ENCODE data around the gene CRYBG1.

DNA sequence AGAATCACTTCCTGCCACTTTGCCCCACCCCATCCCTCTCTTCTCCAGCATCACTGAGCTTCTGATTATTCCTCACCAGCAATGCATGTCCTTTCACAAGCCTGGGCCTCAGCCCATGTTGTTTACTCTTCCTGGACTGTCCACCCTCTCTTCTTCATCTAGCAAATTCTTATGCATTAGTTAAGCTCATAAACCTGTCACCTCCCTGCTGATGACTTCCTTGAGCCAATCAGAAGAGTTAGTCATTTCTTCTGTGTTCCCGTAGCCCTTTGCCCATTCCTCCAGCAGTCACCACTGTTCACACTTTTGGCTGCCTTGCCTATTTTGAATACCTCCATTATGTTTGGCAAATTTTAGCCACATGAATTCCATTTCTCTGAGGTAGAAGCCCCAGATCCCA, 4.1 kb upstream of the CRYBG1 start:
- TF ChIP-seq POLR2A (IDR thresholded peaks at IDR 0.05; ENCODE audit: low read length) (no peak), HOXB13 (CRISPR knock-in tag; IDR thresholded peaks at IDR 0.05; ENCODE audit: low read depth) (no peak), MAFK (IDR thresholded peaks at IDR 0.05; ENCODE audit: partially characterized antibody) (no peak), CEBPB (IDR thresholded peaks at IDR 0.05) (no peak), JUN (IDR thresholded peaks at IDR 0.05) (no peak), EP300 (IDR thresholded peaks at IDR 0.05) (no peak), CBX2 (IDR thresholded peaks at IDR 0.05; ENCODE audit: borderline replicate concordance, low read depth) (no peak), ZSCAN20 (CRISPR knock-in tag; IDR thresholded peaks at IDR 0.05) (no peak), KDM5A (IDR thresholded peaks at IDR 0.05) (no peak), RFX5 (IDR thresholded peaks at IDR 0.05) (no peak), KDM1A (IDR thresholded peaks at IDR 0.05; ENCODE audit: low read depth) (no peak)
- TF ChIP-seq, protein P1, sequence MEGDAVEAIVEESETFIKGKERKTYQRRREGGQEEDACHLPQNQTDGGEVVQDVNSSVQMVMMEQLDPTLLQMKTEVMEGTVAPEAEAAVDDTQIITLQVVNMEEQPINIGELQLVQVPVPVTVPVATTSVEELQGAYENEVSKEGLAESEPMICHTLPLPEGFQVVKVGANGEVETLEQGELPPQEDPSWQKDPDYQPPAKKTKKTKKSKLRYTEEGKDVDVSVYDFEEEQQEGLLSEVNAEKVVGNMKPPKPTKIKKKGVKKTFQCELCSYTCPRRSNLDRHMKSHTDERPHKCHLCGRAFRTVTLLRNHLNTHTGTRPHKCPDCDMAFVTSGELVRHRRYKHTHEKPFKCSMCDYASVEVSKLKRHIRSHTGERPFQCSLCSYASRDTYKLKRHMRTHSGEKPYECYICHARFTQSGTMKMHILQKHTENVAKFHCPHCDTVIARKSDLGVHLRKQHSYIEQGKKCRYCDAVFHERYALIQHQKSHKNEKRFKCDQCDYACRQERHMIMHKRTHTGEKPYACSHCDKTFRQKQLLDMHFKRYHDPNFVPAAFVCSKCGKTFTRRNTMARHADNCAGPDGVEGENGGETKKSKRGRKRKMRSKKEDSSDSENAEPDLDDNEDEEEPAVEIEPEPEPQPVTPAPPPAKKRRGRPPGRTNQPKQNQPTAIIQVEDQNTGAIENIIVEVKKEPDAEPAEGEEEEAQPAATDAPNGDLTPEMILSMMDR (IDR thresholded peaks at IDR 0.05): no peak
- TF ChIP-seq, protein P2, sequence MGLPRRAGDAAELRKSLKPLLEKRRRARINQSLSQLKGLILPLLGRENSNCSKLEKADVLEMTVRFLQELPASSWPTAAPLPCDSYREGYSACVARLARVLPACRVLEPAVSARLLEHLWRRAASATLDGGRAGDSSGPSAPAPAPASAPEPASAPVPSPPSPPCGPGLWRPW (IDR thresholded peaks at IDR 0.05): no peak

Measured in A549 (cell line).